ENCODE results near the gene LCNL1.

The LCNL1 gene

GRCh38 chr9:136947028-136947891, 35.5 kb upstream of the LCNL1 start:
- no peak for DNase-seq

GRCh38 chr9:136947955-136948510, 34.8 kb upstream of the LCNL1 start:
- no peak for DNase-seq

GRCh38 chr9:136949239-136949816, 33.5 kb upstream of the LCNL1 start:
- DNase-seq = no peak

- peak; percentile 99 for DNase-seq
Measured at GRCh38 chr9:136949817-136950655, 32.8 kb upstream of the LCNL1 start.

- no peak for DNase-seq
Measured at GRCh38 chr9:136950656-136951276, 32.0 kb upstream of the LCNL1 start.

GRCh38 chr9:136951541-136952320, 31.1 kb upstream of the LCNL1 start, which contains the start of gene LCN12:
TSS of gene LCN12 (plus strand) at chr9:136952273. CDS start at chr9:136952328, 55 bp downstream.
- no peak for DNase-seq

- DNase-seq = no peak
Measured at GRCh38 chr9:136952321-136952850, 30.4 kb upstream of the LCNL1 start.

GRCh38 chr9:136952876-136953770, 29.7 kb upstream of the LCNL1 start:
- no peak for DNase-seq

- no peak for DNase-seq
Measured at GRCh38 chr9:136953771-136954269, 29.0 kb upstream of the LCNL1 start.

- no peak for DNase-seq
Measured at GRCh38 chr9:136954270-136955083, 28.3 kb upstream of the LCNL1 start.

- no peak for DNase-seq
Measured at GRCh38 chr9:136955202-136955942, 27.4 kb upstream of the LCNL1 start.

GRCh38 chr9:136955943-136956335, 26.9 kb upstream of the LCNL1 start:
- no peak for DNase-seq

GRCh38 chr9:136956604-136957003, 26.2 kb upstream of the LCNL1 start:
- DNase-seq = no peak

GRCh38 chr9:136957461-136957860, 25.3 kb upstream of the LCNL1 start:
- DNase-seq = no peak

- no peak for DNase-seq
Measured at GRCh38 chr9:136957901-136958300, 24.9 kb upstream of the LCNL1 start.

- DNase-seq = no peak
Measured at GRCh38 chr9:136958473-136958872, 24.3 kb upstream of the LCNL1 start.

- no peak for DNase-seq
Measured at GRCh38 chr9:136958898-136959850, 23.6 kb upstream of the LCNL1 start.
